A549 (cell line): ENCODE measurements around the gene QSOX1. TPM values are rescaled to one million over a fixed set of nuclear protein-coding genes. Genes with fewer than 3 reads are reported as not detected.

Experiments used
- ATAC-seq, 2 experiments: fragments of 200-7000 bp in 1 of 2; fragments of >200 bp in 1 of 2; cut with Nextera tagmentation in 1 of 2; cut with Tn5 transposase in 1 of 2; 3 replicates each; pipeline versions ENCODE4 v1.8.0 to v1.9.1; 2018 to 2020; ENCODE audit warnings: mild to moderate bottlenecking in 1 of 2, moderate library complexity in 1 of 2
- CTCF ChIA-PET: fragments of 300-600 bp; sonication (Branson Sonifier 250); formaldehyde crosslinking; extraction: SDS; loops from one replicate; lab custom pipeline; 2021; ENCODE audit warnings: antibody characterized with exemption, inconsistent platforms; lab: Yijun Ruan, JAX
- POLR2A ChIA-PET: fragments of 350-600 bp; formaldehyde crosslinking; extraction: SDS; loops from one replicate; lab custom pipeline; 2021; ENCODE audit warnings: antibody characterized with exemption, inconsistent platforms; lab: Yijun Ruan, JAX
- DNase-seq, 2 experiments: peaks; one replicate each; pipeline versions ENCODE4 v3.0.0 to v3.0.0-alpha.2; 2011 to 2016; ENCODE audit warnings: low read depth in 1 of 2, low spot score in 1 of 2
- FAIRE-seq: peaks from 2 replicates; lab custom pipeline; 2011; peaks lifted over from hg19 to GRCh38; lab: Jason Lieb, UNC
- H3K27ac ChIP-seq, 2 experiments: fragments of >200 bp; sonication (Bioruptor Twin); formaldehyde crosslinking; 3 replicates each; pipeline ENCODE4 v1.5.1; 2016 to 2017
- H3K4me1 ChIP-seq: fragments of >200 bp; sonication (Bioruptor Twin); formaldehyde crosslinking; 3 replicates; pipeline ENCODE4 v1.6.1; 2016
- H3K4me2 ChIP-seq: fragments of >200 bp; sonication (Bioruptor Twin); formaldehyde crosslinking; 3 replicates; pipeline ENCODE4 v1.6.1; 2016
- H3K4me3 ChIP-seq: fragments of >200 bp; sonication (Bioruptor Twin); formaldehyde crosslinking; 3 replicates; pipeline ENCODE4 v1.5.1; 2016
- H3K9me3 ChIP-seq: fragments of >200 bp; sonication (Bioruptor Twin); formaldehyde crosslinking; 3 replicates; pipeline ENCODE4 v1.6.1; 2016
- CBX8 ChIP-seq: fragments of 200-600 bp; sonication (generic); IDR thresholded peaks from 2 replicates; pipeline ENCODE4 v1.6.1; 2016
- CHD4 ChIP-seq: fragments of 200-600 bp; sonication (generic); IDR thresholded peaks from 2 replicates; pipeline ENCODE4 v1.6.1; 2016; ENCODE audit warnings: antibody characterized with exemption, mild to moderate bottlenecking, borderline replicate concordance
- FOSB ChIP-seq: fragments of 250-450 bp; sonication (Bioruptor Pico); IDR thresholded peaks from 2 replicates; pipeline ENCODE4 v1.5.0; 2020; ENCODE audit warnings: mild to moderate bottlenecking, moderate library complexity
- FOSL2 ChIP-seq, 2 experiments: fragments of 450-650 bp in 1 of 2; fragments of >200 bp in 1 of 2; sonication (Bioruptor Twin) in 1 of 2; formaldehyde crosslinking; IDR thresholded peaks; 2 replicates each; pipeline versions ENCODE4 v1.5.0 to v1.6.1; 2016 to 2020; ENCODE audit warnings: mild to moderate bottlenecking in 1 of 2, moderate library complexity in 1 of 2
- GATA3 ChIP-seq: IDR thresholded peaks from 2 replicates; pipeline ENCODE4 v1.6.1; 2012; ENCODE audit warnings: borderline replicate concordance
- HOXA7 ChIP-seq: fragments of 250-450 bp; sonication (Bioruptor Pico); IDR thresholded peaks from 2 replicates; pipeline ENCODE4 v1.5.0; 2020; ENCODE audit warnings: mild to moderate bottlenecking, moderate library complexity
- HOXB13 ChIP-seq: fragments of 250-450 bp; sonication (Bioruptor Pico); IDR thresholded peaks from 2 replicates; pipeline ENCODE4 v1.5.0; 2020; ENCODE audit warnings: low read depth, mild to moderate bottlenecking, moderate library complexity
- JUN ChIP-seq, 2 experiments: fragments of >200 bp; sonication (Bioruptor Twin); formaldehyde crosslinking; IDR thresholded peaks; 2 replicates in 1 of 2; 3 replicates in 1 of 2; pipeline ENCODE4 v1.6.1; 2016 to 2017
- KDM1A ChIP-seq: fragments of 200-600 bp; sonication (generic); IDR thresholded peaks from 2 replicates; pipeline ENCODE4 v1.6.1; 2016; ENCODE audit warnings: low read depth, mild to moderate bottlenecking
- NR3C1 ChIP-seq: fragments of >200 bp; sonication (Bioruptor Twin); formaldehyde crosslinking; IDR thresholded peaks from 3 replicates; pipeline ENCODE4 v1.6.1; 2017
- SREBF2 ChIP-seq: fragments of 450-650 bp; IDR thresholded peaks from 2 replicates; pipeline ENCODE4 v1.6.1; 2014; ENCODE audit warnings: mild to moderate bottlenecking, moderate library complexity
- TFCP2L1 ChIP-seq: fragments of 250-450 bp; sonication (Bioruptor Pico); IDR thresholded peaks from 2 replicates; pipeline ENCODE4 v1.5.0; 2021; ENCODE audit warnings: mild to moderate bottlenecking
- ZC3H11A ChIP-seq: fragments of 450-650 bp; IDR thresholded peaks from 2 replicates; pipeline ENCODE4 v1.6.1; 2014; ENCODE audit warnings: antibody characterized with exemption, mild to moderate bottlenecking
- ZFP36 ChIP-seq: fragments of 450-650 bp; IDR thresholded peaks from 2 replicates; pipeline ENCODE4 v1.6.1; 2014; ENCODE audit warnings: borderline replicate concordance; ENCODE audit not compliant: partially characterized antibody
- WGBS: methylation state at CpG from one replicate; pipeline ENCODE4 v1.1.6; 2017; ENCODE audit errors: missing lambda C conversion rate; 5-methylcytosine and 5-hydroxymethylcytosine counted together
- polyA plus RNA-seq, 4 experiments: library from polyadenylated mRNA; depleted of rRNA in 3 of 4; stranded (reverse); fragments of >200 nt; fragmentation: RNase III in 1 of 4; extraction: RNeasy Plus Mini Kit Qiagen cat#74134 plus additional on column Dnase treatment in 1 of 4; gene quantifications; 2 replicates in 3 of 4; 3 replicates in 1 of 4; pipeline ENCODE4 v1.2.3, GENCODE V29; 2011 to 2017
- TF ChIP-seq, protein P1 (sequence below): fragments of 150-350 bp; IDR thresholded peaks from 2 replicates; pipeline ENCODE4 v1.6.1; 2014; ENCODE audit warnings: low read depth, mild to moderate bottlenecking, low read length
- TF ChIP-seq, protein P2 (sequence below): fragments of 200-600 bp; sonication (generic); IDR thresholded peaks from 2 replicates; pipeline ENCODE4 v1.6.1; 2016; ENCODE audit warnings: antibody characterized with exemption, mild to moderate bottlenecking, moderate library complexity
- TF ChIP-seq, protein P3 (sequence below): fragments of 250-450 bp; sonication (Bioruptor Pico); IDR thresholded peaks from 2 replicates; pipeline ENCODE4 v1.5.0; 2020; ENCODE audit warnings: low read depth, mild to moderate bottlenecking, moderate library complexity
- TF ChIP-seq, protein P4 (sequence below): IDR thresholded peaks from 2 replicates; pipeline ENCODE4 v1.6.1; 2012

QSOX1 gene
- polyA plus RNA-seq, 2 of the 4 experiments (the other 2 are of a cell fraction): 43.8 to 60.2 TPM

DNA sequence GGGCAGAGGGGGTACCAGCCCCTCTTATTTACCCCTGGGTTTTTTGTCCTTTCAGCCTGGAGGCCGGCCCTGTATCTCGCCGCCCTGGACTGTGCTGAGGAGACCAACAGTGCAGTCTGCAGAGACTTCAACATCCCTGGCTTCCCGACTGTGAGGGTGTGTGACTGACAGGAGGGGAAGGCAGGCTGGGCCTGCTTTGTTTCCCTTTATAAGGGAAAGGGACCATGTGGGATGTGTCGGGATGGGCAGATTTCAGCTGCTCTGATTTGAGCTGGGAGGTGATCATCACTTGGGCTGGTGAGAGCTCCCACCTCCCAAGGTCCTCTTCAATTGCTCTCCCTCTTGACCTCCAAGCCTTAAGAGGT, 11.7 kb downstream of the QSOX1 start (continued):
- TF ChIP-seq, protein P1, sequence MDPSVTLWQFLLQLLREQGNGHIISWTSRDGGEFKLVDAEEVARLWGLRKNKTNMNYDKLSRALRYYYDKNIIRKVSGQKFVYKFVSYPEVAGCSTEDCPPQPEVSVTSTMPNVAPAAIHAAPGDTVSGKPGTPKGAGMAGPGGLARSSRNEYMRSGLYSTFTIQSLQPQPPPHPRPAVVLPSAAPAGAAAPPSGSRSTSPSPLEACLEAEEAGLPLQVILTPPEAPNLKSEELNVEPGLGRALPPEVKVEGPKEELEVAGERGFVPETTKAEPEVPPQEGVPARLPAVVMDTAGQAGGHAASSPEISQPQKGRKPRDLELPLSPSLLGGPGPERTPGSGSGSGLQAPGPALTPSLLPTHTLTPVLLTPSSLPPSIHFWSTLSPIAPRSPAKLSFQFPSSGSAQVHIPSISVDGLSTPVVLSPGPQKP: no peak

DNA sequence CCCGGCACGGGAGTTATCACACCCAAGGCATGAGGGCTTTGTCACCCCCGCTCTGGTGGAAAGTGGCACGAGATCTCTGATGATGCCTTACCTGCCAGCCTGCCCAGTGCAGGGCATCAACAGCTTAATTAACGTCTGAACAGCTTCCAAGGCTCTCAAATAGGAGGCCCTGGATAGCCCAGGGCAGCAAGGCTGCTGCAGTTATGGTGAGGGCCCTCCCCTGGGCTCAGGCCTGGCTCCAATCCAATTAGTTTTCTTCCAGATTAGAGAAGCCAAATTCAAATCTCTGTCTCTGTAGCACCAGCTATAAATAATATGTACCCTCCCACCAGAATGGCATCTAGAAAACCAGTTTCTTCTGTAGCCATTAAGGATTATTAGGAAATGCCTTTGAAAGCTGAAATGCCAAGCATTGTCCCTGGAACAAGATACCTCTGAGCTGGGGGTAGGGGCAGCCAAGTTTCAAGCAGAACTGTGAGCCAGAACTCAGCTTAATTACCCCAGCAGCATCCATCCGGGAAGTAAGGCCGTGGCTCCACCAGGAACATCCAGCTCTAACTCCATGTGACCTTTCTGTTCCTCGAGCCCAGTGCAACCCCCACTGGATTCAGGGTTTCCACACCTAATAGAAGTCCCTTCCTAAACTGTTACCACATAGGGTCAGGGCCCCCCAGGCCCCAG, 12.5 kb downstream of the QSOX1 start:
- POLR2A ChIA-PET: interaction anchor here (0.7 kb wide), 1 partner anchor 73 kb away, joined by 3 read pairs; no protein-coding TSS in a partner anchor
- no peak for TF ChIP-seq SREBF2
- TF ChIP-seq, protein P2, sequence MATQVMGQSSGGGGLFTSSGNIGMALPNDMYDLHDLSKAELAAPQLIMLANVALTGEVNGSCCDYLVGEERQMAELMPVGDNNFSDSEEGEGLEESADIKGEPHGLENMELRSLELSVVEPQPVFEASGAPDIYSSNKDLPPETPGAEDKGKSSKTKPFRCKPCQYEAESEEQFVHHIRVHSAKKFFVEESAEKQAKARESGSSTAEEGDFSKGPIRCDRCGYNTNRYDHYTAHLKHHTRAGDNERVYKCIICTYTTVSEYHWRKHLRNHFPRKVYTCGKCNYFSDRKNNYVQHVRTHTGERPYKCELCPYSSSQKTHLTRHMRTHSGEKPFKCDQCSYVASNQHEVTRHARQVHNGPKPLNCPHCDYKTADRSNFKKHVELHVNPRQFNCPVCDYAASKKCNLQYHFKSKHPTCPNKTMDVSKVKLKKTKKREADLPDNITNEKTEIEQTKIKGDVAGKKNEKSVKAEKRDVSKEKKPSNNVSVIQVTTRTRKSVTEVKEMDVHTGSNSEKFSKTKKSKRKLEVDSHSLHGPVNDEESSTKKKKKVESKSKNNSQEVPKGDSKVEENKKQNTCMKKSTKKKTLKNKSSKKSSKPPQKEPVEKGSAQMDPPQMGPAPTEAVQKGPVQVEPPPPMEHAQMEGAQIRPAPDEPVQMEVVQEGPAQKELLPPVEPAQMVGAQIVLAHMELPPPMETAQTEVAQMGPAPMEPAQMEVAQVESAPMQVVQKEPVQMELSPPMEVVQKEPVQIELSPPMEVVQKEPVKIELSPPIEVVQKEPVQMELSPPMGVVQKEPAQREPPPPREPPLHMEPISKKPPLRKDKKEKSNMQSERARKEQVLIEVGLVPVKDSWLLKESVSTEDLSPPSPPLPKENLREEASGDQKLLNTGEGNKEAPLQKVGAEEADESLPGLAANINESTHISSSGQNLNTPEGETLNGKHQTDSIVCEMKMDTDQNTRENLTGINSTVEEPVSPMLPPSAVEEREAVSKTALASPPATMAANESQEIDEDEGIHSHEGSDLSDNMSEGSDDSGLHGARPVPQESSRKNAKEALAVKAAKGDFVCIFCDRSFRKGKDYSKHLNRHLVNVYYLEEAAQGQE: no peak
- no peak for TF ChIP-seq FOSB (CRISPR knock-in tag)
- no peak for TF ChIP-seq JUN (IDR thresholded peaks at IDR 0.05)
- TF ChIP-seq KDM1A: no peak
- TF ChIP-seq FOSL2 (IDR thresholded peaks at IDR 0.05): no peak
- TF ChIP-seq FOSL2 (CRISPR knock-in tag; IDR thresholded peaks at IDR 0.05): no peak
- TF ChIP-seq, protein P3, sequence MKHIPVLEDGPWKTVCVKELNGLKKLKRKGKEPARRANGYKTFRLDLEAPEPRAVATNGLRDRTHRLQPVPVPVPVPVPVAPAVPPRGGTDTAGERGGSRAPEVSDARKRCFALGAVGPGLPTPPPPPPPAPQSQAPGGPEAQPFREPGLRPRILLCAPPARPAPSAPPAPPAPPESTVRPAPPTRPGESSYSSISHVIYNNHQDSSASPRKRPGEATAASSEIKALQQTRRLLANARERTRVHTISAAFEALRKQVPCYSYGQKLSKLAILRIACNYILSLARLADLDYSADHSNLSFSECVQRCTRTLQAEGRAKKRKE (CRISPR knock-in tag): no peak
- TF ChIP-seq ZFP36: no peak
- TF ChIP-seq TFCP2L1: no peak
- no peak for TF ChIP-seq ZC3H11A
- no peak for TF ChIP-seq CBX8
- no peak for TF ChIP-seq CHD4
- TF ChIP-seq HOXB13 (CRISPR knock-in tag): no peak
- TF ChIP-seq GATA3: no peak
- TF ChIP-seq HOXA7 (CRISPR knock-in tag): no peak
- TF ChIP-seq NR3C1: no peak
- TF ChIP-seq, protein P4, sequence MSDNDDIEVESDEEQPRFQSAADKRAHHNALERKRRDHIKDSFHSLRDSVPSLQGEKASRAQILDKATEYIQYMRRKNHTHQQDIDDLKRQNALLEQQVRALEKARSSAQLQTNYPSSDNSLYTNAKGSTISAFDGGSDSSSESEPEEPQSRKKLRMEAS: no peak
- TF ChIP-seq, all 56 proteins: peak for 0
- peak overlapping the region; percentile 42; the same call in 2 of the 3 replicates for H3K4me2 ChIP-seq
- DNase-seq: no peak
- H3K4me3 ChIP-seq: no peak overlapping the region
- FAIRE-seq: no peak
- H3K27ac ChIP-seq: peak overlapping the region; percentile 13 to 75; a peak in 4 of 6 replicates
- WGBS: 77% methylated on average over 6 of the region's 8 CpGs
- no peaks in the 10 kb centered on the region for H3K9me3 ChIP-seq
- CTCF ChIA-PET: interaction anchor here (0.5 to 9.1 kb wide), 19 partner anchors 11 to 851 kb away, joined by 3 to 132 read pairs (median 3); partner anchors contain the start of gene QSOX1
- peaks cover 19% of the 10 kb centered on the region for H3K4me1 ChIP-seq
- ATAC-seq: no peak
